GM18505 (cell line): Measurements from ENCODE around the gene THEMIS2.
"Not testable (repeated sequence)": the region's sequence is repeated elsewhere in the genome, so short reads cannot be mapped to it uniquely, and the experiment has no call there.

ENCODE experiments used
- ATAC-seq: cut with Tn5 transposase; IDR thresholded peaks from one replicate; pipeline ENCODE4 v1.9.1; 2021; ENCODE audit not compliant: unreplicated experiment
- POLR2A ChIP-seq: IDR thresholded peaks from 4 replicates; pipeline ENCODE4 v1.6.1; 2011; ENCODE audit warnings: borderline replicate concordance; ENCODE audit not compliant: insufficient read depth, insufficient read length; ENCODE audit errors: extremely low read depth

Gene THEMIS2

GRCh38 chr1:27856561-27857343 lies 15.6 kb upstream of the THEMIS2 start:
- no peak for TF ChIP-seq POLR2A
- ATAC-seq = no peak

- not testable (repeated sequence) for ATAC-seq
Measured at GRCh38 chr1:27857552-27857951, 14.8 kb upstream of the THEMIS2 start.

- TF ChIP-seq POLR2A = no peak
- ATAC-seq = no peak
Measured at GRCh38 chr1:27858072-27858948, 14.0 kb upstream of the THEMIS2 start.

GRCh38 chr1:27858949-27859576 lies 13.3 kb upstream of the THEMIS2 start:
- no peak for ATAC-seq

GRCh38 chr1:27861436-27861835 lies 10.9 kb upstream of the THEMIS2 start:
- no peak for TF ChIP-seq POLR2A

More at GRCh38 chr1:27858949-27859576, 13.3 kb upstream of the THEMIS2 start:
- TF ChIP-seq POLR2A = no peak

GRCh38 chr1:27862004-27862403 lies 10.3 kb upstream of the THEMIS2 start:
- no peak for ATAC-seq
- no peak for TF ChIP-seq POLR2A

More at GRCh38 chr1:27861436-27861835, 10.9 kb upstream of the THEMIS2 start:
- no peak for ATAC-seq

GRCh38 chr1:27862671-27863537 lies 9.4 kb upstream of the THEMIS2 start:
- no peak for TF ChIP-seq POLR2A
- no peak for ATAC-seq

- no peak for ATAC-seq
- no peak for TF ChIP-seq POLR2A
Measured at GRCh38 chr1:27863538-27863915, 8.8 kb upstream of the THEMIS2 start.

- no peak for TF ChIP-seq POLR2A
- no peak for ATAC-seq
Measured at GRCh38 chr1:27864264-27864895, 8.0 kb upstream of the THEMIS2 start.

- TF ChIP-seq POLR2A = no peak
- no peak for ATAC-seq
Measured at GRCh38 chr1:27865821-27866220, 6.5 kb upstream of the THEMIS2 start.

- no peak for ATAC-seq
Measured at GRCh38 chr1:27868556-27868931, 3.8 kb upstream of the THEMIS2 start.

GRCh38 chr1:27868932-27869718 lies 3.2 kb upstream of the THEMIS2 start:
- TF ChIP-seq POLR2A = peak; percentile 67
- no peak for ATAC-seq

More at GRCh38 chr1:27868556-27868931, 3.8 kb upstream of the THEMIS2 start:
- TF ChIP-seq POLR2A = no peak

GRCh38 chr1:27869719-27870085 lies 2.6 kb upstream of the THEMIS2 start:
- TF ChIP-seq POLR2A = no peak
- no peak for ATAC-seq

GRCh38 chr1:27871076-27871475 lies 1.3 kb upstream of the THEMIS2 start:
- not testable (repeated sequence) for ATAC-seq
